ENCODE data around the gene IER5. TPM values are rescaled to one million over a fixed set of nuclear protein-coding genes. Genes with fewer than 3 reads are reported as not detected.

Gene IER5
- total RNA-seq (2021; ENCODE audit: unreplicated experiment) (20.4 TPM), Bru-seq, nascent RNA (percentile 90 among the genes with signal in this experiment), BruChase-seq, experiment 1, labeled RNA remaining after a 2-hour chase (percentile 95 among the genes with signal in this experiment), BruChase-seq, experiment 2, labeled RNA remaining after a 6-hour chase (percentile 72 among the genes with signal in this experiment)
- polyA plus RNA-seq (2012; ENCODE audit: insufficient read length), result 14.2 TPM
- long read RNA-seq, full-length matches to known transcripts, result 72 of 72 reads
- long read RNA-seq, partial matches to known transcripts, result 0 of 72 reads
- long read RNA-seq, other reads (novel, unspliced or antisense), result 0 of 72 reads

- intact Hi-C loops (cut with micrococcal nuclease; ENCODE audit: unreplicated experiment), result no loop called here
- peak; percentile 91 for DNase-seq (ENCODE audit: low read depth, low spot score)
- TF ChIP-seq SIN3A (IDR thresholded peaks at IDR 0.05; ENCODE audit: borderline replicate concordance, insufficient read depth, low read depth, low read length) (peak; percentile 98), CTCF (IDR thresholded peaks at IDR 0.05) (no peak), REST (IDR thresholded peaks at IDR 0.05; ENCODE audit: insufficient read depth in 1 of 2, low read depth in 2 of 2, low read length in 1 of 2) (peak; percentile 23 to 32; a peak in 1 of 4 replicates), POLR2AphosphoS5 (IDR thresholded peaks at IDR 0.05; ENCODE audit: low read depth, low read length) (peak; percentile 100), TCF7L2 (IDR thresholded peaks at IDR 0.05; ENCODE audit: low read depth, low read length) (peak; percentile 44)
- in situ Hi-C loops (cut with HindIII; ENCODE audit: low pct_unique_long_range_greater_than_20kb, low sequenced_read_pairs), result no loop called here
- H3K36me3 ChIP-seq (ENCODE audit: control insufficient read depth, insufficient read depth, low read length), result peaks cover 12% of the 10 kb centered on the region
- H3K4me3 ChIP-seq (ENCODE audit: low read depth in 2 of 2, low read length in 2 of 2), result peak within 1 kb of the TSS; percentile 80 to 94
- peaks cover 41% of the 10 kb centered on the region for H3K4me1 ChIP-seq (ENCODE audit: control insufficient read depth, insufficient read depth, low read length)
- no peaks in the 10 kb centered on the region for H3K27me3 ChIP-seq (ENCODE audit: control insufficient read depth, insufficient read depth, low read length)
- peak within 1 kb of the TSS; percentile 92 for H3K27ac ChIP-seq (ENCODE audit: low read length)
- no peaks in the 10 kb centered on the region for H3K9me3 ChIP-seq (ENCODE audit: control insufficient read depth, insufficient read depth, low read depth, low read length)
- peak; percentile 92 for ATAC-seq
- CTCF ChIA-PET, result no interaction called here
- TSS peak; percentile 98 for BruUV-seq (replicated peaks)
- POLR2A ChIA-PET, result interaction anchor here (0.6 to 1.0 kb wide), 7 partner anchors 13 to 653 kb away, joined by 3 to 8 read pairs (median 3); no protein-coding TSS in a partner anchor
Observed at GRCh38 chr1:181088079-181089016, at the start of gene IER5. TSS of gene IER5 (plus strand) at chr1:181088700. CDS start at chr1:181088903, 203 bp downstream.

GRCh38 chr1:181040284-181040865 lies 48.1 kb upstream of the IER5 start:
- Histone ChIP-seq H3K36me3 (ENCODE audit: control insufficient read depth, insufficient read depth, low read length) (no peaks in the 10 kb centered on the region), H3K27me3 (ENCODE audit: control insufficient read depth, insufficient read depth, low read length) (no peaks in the 10 kb centered on the region), H3K4me1 (ENCODE audit: control insufficient read depth, insufficient read depth, low read length) (peaks cover 4% of the 10 kb centered on the region; the same call in 1 of the 2 replicates), H3K27ac (ENCODE audit: low read length) (no peak overlapping the region), H3K9me3 (ENCODE audit: control insufficient read depth, insufficient read depth, low read depth, low read length) (no peaks in the 10 kb centered on the region), H3K4me3 (ENCODE audit: low read depth in 2 of 2, low read length in 2 of 2) (no peak overlapping the region)
- ATAC-seq (no peak), DNase-seq (ENCODE audit: low read depth, low spot score) (no peak)
- TF ChIP-seq REST (IDR thresholded peaks at IDR 0.05; ENCODE audit: insufficient read depth in 1 of 2, low read depth in 2 of 2, low read length in 1 of 2) (no peak), POLR2AphosphoS5 (IDR thresholded peaks at IDR 0.05; ENCODE audit: low read depth, low read length) (no peak), SIN3A (IDR thresholded peaks at IDR 0.05; ENCODE audit: borderline replicate concordance, insufficient read depth, low read depth, low read length) (no peak), TCF7L2 (IDR thresholded peaks at IDR 0.05; ENCODE audit: low read depth, low read length) (no peak), CTCF (IDR thresholded peaks at IDR 0.05) (no peak)
- in situ Hi-C loops (cut with HindIII; ENCODE audit: low pct_unique_long_range_greater_than_20kb, low sequenced_read_pairs) (no loop called here), intact Hi-C loops (cut with micrococcal nuclease; ENCODE audit: unreplicated experiment) (no loop called here)
- ChIA-PET CTCF (no interaction called here), POLR2A (interaction anchor here (0.5 to 0.7 kb wide), 2 partner anchors 16 to 18 kb away, joined by 3 to 4 read pairs; no protein-coding TSS in a partner anchor)
- no TSS peak for BruUV-seq (replicated peaks)
